GM18867 (cell line): ENCODE measurements around the gene FBXL13.
"Not testable (repeated sequence)": the region's sequence is repeated elsewhere in the genome, so short reads cannot be mapped to it uniquely, and the experiment has no call there.

Experiments
- ATAC-seq: cut with Tn5 transposase; IDR thresholded peaks from one replicate; pipeline ENCODE4 v1.9.1; 2021; ENCODE audit warnings: mild to moderate bottlenecking, moderate library complexity; ENCODE audit not compliant: unreplicated experiment

FBXL13 gene

GRCh38 chr7:102872460-102872859 lies 202.1 kb downstream of the FBXL13 start:
- no peak for ATAC-seq

- no peak for ATAC-seq
These were observed 205.4 kb downstream of the FBXL13 start for GRCh38 chr7:102869195-102869594.

GRCh38 chr7:102866535-102867215 lies 207.9 kb downstream of the FBXL13 start:
- no peak for ATAC-seq

GRCh38 chr7:102864958-102865357 lies 209.6 kb downstream of the FBXL13 start:
- ATAC-seq, result no peak

- no peak for ATAC-seq
These were observed 214.2 kb downstream of the FBXL13 start for GRCh38 chr7:102860351-102860811.

- ATAC-seq, result no peak
These were observed 214.8 kb downstream of the FBXL13 start for GRCh38 chr7:102859799-102860125.

- no peak for ATAC-seq
These were observed 215.4 kb downstream of the FBXL13 start for GRCh38 chr7:102859084-102859798.

GRCh38 chr7:102856036-102856435 lies 218.6 kb downstream of the FBXL13 start:
- ATAC-seq, result no peak

GRCh38 chr7:102849538-102849937 lies 225.1 kb downstream of the FBXL13 start:
- ATAC-seq, result no peak

GRCh38 chr7:102849079-102849478 lies 225.5 kb downstream of the FBXL13 start:
- no peak for ATAC-seq

- ATAC-seq, result no peak
These were observed 229.2 kb downstream of the FBXL13 start for GRCh38 chr7:102845346-102845745.

GRCh38 chr7:102843850-102844249 lies 230.7 kb downstream of the FBXL13 start:
- peak; percentile 86 for ATAC-seq

GRCh38 chr7:102842284-102842683 lies 232.3 kb downstream of the FBXL13 start:
- ATAC-seq, result no peak

- no peak for ATAC-seq
These were observed 233.3 kb downstream of the FBXL13 start for GRCh38 chr7:102841290-102841689.

GRCh38 chr7:102840404-102840803 lies 234.2 kb downstream of the FBXL13 start:
- no peak for ATAC-seq

- ATAC-seq, result not testable (repeated sequence)
These were observed 236.0 kb downstream of the FBXL13 start for GRCh38 chr7:102838572-102839101.

- ATAC-seq, result no peak
These were observed 236.8 kb downstream of the FBXL13 start for GRCh38 chr7:102837802-102838201.

- no peak for ATAC-seq
These were observed 237.6 kb downstream of the FBXL13 start for GRCh38 chr7:102836977-102837376.

- ATAC-seq, result no peak
These were observed 238.2 kb downstream of the FBXL13 start for GRCh38 chr7:102836191-102836919.

GRCh38 chr7:102834999-102835398 lies 239.6 kb downstream of the FBXL13 start:
- peak; percentile 85 for ATAC-seq

GRCh38 chr7:102834466-102834865 lies 240.1 kb downstream of the FBXL13 start:
- ATAC-seq, result no peak

- no peak for ATAC-seq
These were observed 241.3 kb downstream of the FBXL13 start for GRCh38 chr7:102833343-102833742.
